DOHH2 (cell line): ENCODE data around the gene GOLIM4.

ENCODE experiments used
- H3F3A ChIP-seq: fragments of 200-600 bp; sonication (generic), shearing (Covaris generic); 2 replicates; pipeline ENCODE4 v1.6.0; 2016; ENCODE audit warnings: antibody characterized with exemption, mild to moderate bottlenecking; ENCODE audit not compliant: control insufficient read depth, insufficient read depth
- H3K27ac ChIP-seq: fragments of 200-600 bp; sonication (generic); 2 replicates; pipeline ENCODE4 v1.5.1; 2014; ENCODE audit warnings: low read depth, mild to moderate bottlenecking, low read length, moderate library complexity
- H3K27me3 ChIP-seq: fragments of 200-600 bp; sonication (generic); 2 replicates; pipeline ENCODE4 v1.6.1; 2014; ENCODE audit warnings: mild to moderate bottlenecking, low read length, mixed read lengths; ENCODE audit not compliant: control insufficient read depth
- H3K36me3 ChIP-seq: fragments of 200-600 bp; sonication (generic); 2 replicates; pipeline ENCODE4 v1.6.1; 2014; ENCODE audit warnings: mild to moderate bottlenecking, low read length, moderate library complexity, mixed read lengths; ENCODE audit not compliant: control insufficient read depth
- H3K4me1 ChIP-seq: fragments of 200-600 bp; sonication (generic); 2 replicates; pipeline ENCODE4 v1.6.1; 2014; ENCODE audit warnings: mild to moderate bottlenecking, low read length, mixed read lengths; ENCODE audit not compliant: control insufficient read depth
- H3K4me2 ChIP-seq: fragments of 200-600 bp; sonication (generic); 2 replicates; pipeline ENCODE4 v1.6.0; 2014; ENCODE audit warnings: mild to moderate bottlenecking, low read length, moderate library complexity
- H3K4me3 ChIP-seq: fragments of 200-600 bp; sonication (generic); 2 replicates; pipeline ENCODE4 v1.5.1; 2014; ENCODE audit warnings: mild to moderate bottlenecking, low read length, mixed read lengths
- H3K79me2 ChIP-seq: fragments of 200-600 bp; sonication (generic); 2 replicates; pipeline ENCODE4 v1.6.1; 2014; ENCODE audit warnings: mild to moderate bottlenecking, low read length, mixed read lengths; ENCODE audit not compliant: control insufficient read depth
- H3K9me2 ChIP-seq: fragments of 200-600 bp; sonication (generic); replicated peaks from 2 replicates; pipeline ENCODE4 v1.6.1; 2014; ENCODE audit warnings: mild to moderate bottlenecking, low read length, mixed read lengths; ENCODE audit not compliant: control insufficient read depth
- H3K9me3 ChIP-seq: fragments of 200-600 bp; sonication (generic); 2 replicates; pipeline ENCODE4 v1.6.1; 2014; ENCODE audit warnings: antibody characterized with exemption, low read length, mixed read lengths; ENCODE audit not compliant: control insufficient read depth, insufficient read depth
- H4K20me1 ChIP-seq: fragments of 200-600 bp; sonication (generic); 2 replicates; pipeline ENCODE4 v1.6.0; 2014; ENCODE audit warnings: low read depth, mild to moderate bottlenecking, antibody characterized with exemption, low read length, moderate library complexity; ENCODE audit not compliant: control insufficient read depth, insufficient read depth
- EZH2phosphoT487 ChIP-seq: fragments of 200-600 bp; sonication (generic); IDR thresholded peaks from 2 replicates; pipeline ENCODE4 v1.6.1; 2017; ENCODE audit warnings: borderline replicate concordance, mild to moderate bottlenecking, antibody characterized with exemption, low read length, moderate library complexity, mixed read lengths
- TF ChIP-seq, protein P1 (sequence below): fragments of 200-600 bp; sonication (generic); IDR thresholded peaks from one replicate; pipeline ENCODE4 v1.5.1; 2014; ENCODE audit warnings: antibody characterized with exemption, mild to moderate bottlenecking, low read depth, low read length; ENCODE audit not compliant: poor library complexity, severe bottlenecking

GOLIM4 gene

GRCh38 chr3:167978486-167978885, 117.2 kb downstream of the GOLIM4 start:
- Histone ChIP-seq H3K9me2 (no peaks in the 10 kb centered on the region), H3K4me3 (no peak overlapping the region), H3K36me3 (no peaks in the 10 kb centered on the region), H3F3A (no peaks in the 10 kb centered on the region), H3K9me3 (no peaks in the 10 kb centered on the region), H4K20me1 (no peaks in the 10 kb centered on the region), H3K4me1 (no peaks in the 10 kb centered on the region), H3K4me2 (no peak overlapping the region), H3K79me2 (no peaks in the 10 kb centered on the region), H3K27ac (no peak overlapping the region), H3K27me3 (no peaks in the 10 kb centered on the region)
- TF ChIP-seq, protein P1, sequence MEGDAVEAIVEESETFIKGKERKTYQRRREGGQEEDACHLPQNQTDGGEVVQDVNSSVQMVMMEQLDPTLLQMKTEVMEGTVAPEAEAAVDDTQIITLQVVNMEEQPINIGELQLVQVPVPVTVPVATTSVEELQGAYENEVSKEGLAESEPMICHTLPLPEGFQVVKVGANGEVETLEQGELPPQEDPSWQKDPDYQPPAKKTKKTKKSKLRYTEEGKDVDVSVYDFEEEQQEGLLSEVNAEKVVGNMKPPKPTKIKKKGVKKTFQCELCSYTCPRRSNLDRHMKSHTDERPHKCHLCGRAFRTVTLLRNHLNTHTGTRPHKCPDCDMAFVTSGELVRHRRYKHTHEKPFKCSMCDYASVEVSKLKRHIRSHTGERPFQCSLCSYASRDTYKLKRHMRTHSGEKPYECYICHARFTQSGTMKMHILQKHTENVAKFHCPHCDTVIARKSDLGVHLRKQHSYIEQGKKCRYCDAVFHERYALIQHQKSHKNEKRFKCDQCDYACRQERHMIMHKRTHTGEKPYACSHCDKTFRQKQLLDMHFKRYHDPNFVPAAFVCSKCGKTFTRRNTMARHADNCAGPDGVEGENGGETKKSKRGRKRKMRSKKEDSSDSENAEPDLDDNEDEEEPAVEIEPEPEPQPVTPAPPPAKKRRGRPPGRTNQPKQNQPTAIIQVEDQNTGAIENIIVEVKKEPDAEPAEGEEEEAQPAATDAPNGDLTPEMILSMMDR = no peak
- TF ChIP-seq EZH2phosphoT487 = no peak

DNA sequence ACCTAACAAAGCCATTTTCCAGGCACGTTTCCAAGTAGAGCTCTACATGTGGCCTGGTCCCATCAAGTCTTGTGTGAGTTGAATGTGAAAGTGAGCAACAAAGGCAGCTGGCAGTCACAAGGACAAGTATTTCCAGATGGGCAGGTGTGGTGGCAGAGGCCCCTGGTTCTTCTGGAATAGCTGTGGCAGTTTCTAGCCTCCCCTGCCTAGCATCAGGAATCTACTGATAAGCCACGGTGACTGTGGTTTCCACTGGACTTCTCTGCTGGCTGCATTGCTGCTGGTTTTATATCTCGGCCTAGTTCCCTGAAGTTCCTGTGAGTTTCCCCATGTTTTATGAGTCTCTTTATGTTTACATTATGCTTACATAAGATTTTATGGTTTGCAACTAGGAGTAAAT, 117.7 kb downstream of the GOLIM4 start:
- H3K79me2 ChIP-seq = no peaks in the 10 kb centered on the region
- H3F3A ChIP-seq = no peaks in the 10 kb centered on the region
- no peak overlapping the region for H3K4me3 ChIP-seq
- no peaks in the 10 kb centered on the region for H3K27me3 ChIP-seq
- no peaks in the 10 kb centered on the region for H3K36me3 ChIP-seq
- H3K9me3 ChIP-seq = no peaks in the 10 kb centered on the region
- no peaks in the 10 kb centered on the region for H3K4me1 ChIP-seq
- no peaks in the 10 kb centered on the region for H3K9me2 ChIP-seq
- no peak overlapping the region for H3K4me2 ChIP-seq
- TF ChIP-seq EZH2phosphoT487 = no peak
- TF ChIP-seq, protein P1 = no peak
- H3K27ac ChIP-seq = no peak overlapping the region
- no peaks in the 10 kb centered on the region for H4K20me1 ChIP-seq

DNA sequence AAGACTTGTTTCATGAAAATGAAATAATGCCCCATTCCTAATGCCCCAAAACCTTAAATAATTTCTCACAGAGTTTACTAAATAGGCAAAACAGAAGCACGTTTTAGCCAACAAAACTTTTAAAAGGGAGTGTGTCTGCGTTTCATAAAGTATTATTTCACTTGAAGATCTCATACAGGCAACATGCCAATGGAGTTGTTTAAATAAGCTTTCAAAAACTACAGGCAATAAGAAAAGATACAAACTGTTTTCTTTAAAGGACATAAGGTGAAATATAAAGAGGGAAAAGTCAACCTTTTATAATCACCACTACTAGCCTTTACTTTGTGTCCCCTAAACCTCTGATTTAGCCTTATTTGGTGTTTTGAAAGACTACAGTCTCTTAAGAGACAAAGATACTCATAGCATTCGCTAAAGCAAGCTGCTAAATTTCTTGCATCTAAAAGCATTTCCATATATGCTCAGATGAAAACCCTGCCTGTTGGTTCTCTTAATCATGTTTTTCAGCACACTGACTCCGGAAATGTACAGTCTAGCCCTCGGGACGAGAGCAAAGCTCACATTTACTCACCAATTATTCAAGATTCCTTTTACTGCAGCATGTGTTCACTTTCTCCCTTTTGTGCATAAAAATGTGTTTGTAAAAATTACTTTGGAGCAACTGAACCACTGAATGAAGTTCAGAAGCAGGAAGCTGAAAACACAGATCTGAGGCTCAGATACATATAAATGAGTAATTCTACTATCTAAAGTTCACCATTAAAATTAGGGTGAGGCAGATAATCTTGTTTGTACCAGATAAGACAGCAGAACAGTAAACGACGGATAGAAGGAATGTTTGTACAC, 119.0 kb downstream of the GOLIM4 start:
- Histone ChIP-seq H3K4me1 (no peaks in the 10 kb centered on the region), H3K79me2 (no peaks in the 10 kb centered on the region), H3K4me2 (no peak overlapping the region), H3K9me2 (no peaks in the 10 kb centered on the region), H3K4me3 (no peak overlapping the region), H4K20me1 (no peaks in the 10 kb centered on the region), H3K27me3 (no peaks in the 10 kb centered on the region; the same call in 1 of the 2 replicates), H3F3A (no peaks in the 10 kb centered on the region), H3K9me3 (no peaks in the 10 kb centered on the region; the same call in 1 of the 2 replicates), H3K36me3 (no peaks in the 10 kb centered on the region), H3K27ac (no peak overlapping the region)
- TF ChIP-seq, protein P1 = no peak
- no peak for TF ChIP-seq EZH2phosphoT487
